HFF-Myc (cell line): ENCODE data around the gene DAPK2.

ENCODE experiments used
- DNase-seq: peaks from one replicate; pipeline ENCODE4 v3.0.0-alpha.2; 2011; ENCODE audit warnings: low read depth; ENCODE audit errors: extremely low read depth
- H3K4me3 ChIP-seq: replicated peaks from 2 replicates; pipeline ENCODE4 v1.5.1; 2011; ENCODE audit warnings: low read depth, mild to moderate bottlenecking, control low read depth, low read length
- CTCF ChIP-seq: IDR thresholded peaks from 2 replicates; pipeline ENCODE4 v1.5.1; 2012; ENCODE audit warnings: mild to moderate bottlenecking, low read depth, low read length, control low read depth; ENCODE audit errors: missing control alignments

The DAPK2 gene

GRCh38 chr15:63991706-63992105 is 54.6 kb downstream of the DAPK2 start:
- H3K4me3 ChIP-seq, result no peak overlapping the region
- TF ChIP-seq CTCF, result no peak
- DNase-seq, result no peak

GRCh38 chr15:63990454-63990853 is 55.8 kb downstream of the DAPK2 start:
- no peak for TF ChIP-seq CTCF
- no peak overlapping the region for H3K4me3 ChIP-seq
- no peak for DNase-seq

GRCh38 chr15:63987796-63988378 is 58.4 kb downstream of the DAPK2 start:
- no peak for TF ChIP-seq CTCF
- H3K4me3 ChIP-seq, result no peak overlapping the region
- DNase-seq, result no peak

- H3K4me3 ChIP-seq, result no peak overlapping the region
- no peak for TF ChIP-seq CTCF
- no peak for DNase-seq
Observed at GRCh38 chr15:63986751-63987341, 59.4 kb downstream of the DAPK2 start.

- DNase-seq, result no peak
- no peak for TF ChIP-seq CTCF
- no peak overlapping the region for H3K4me3 ChIP-seq
Observed at GRCh38 chr15:63986185-63986680, 60.1 kb downstream of the DAPK2 start.

- DNase-seq, result no peak
- no peak for TF ChIP-seq CTCF
- no peak overlapping the region for H3K4me3 ChIP-seq
Observed at GRCh38 chr15:63985221-63986184, 60.8 kb downstream of the DAPK2 start.
